ENCODE measurements around the gene PPM1N.

GRCh38 chr19:45518469-45518826 is 20.2 kb downstream of the PPM1N start:
- no peak for TF ChIP-seq CTCF (IDR thresholded peaks at IDR 0.05)
- TF ChIP-seq POLR2A (IDR thresholded peaks at IDR 0.05) = no peak

Measured in testis (tissue), 2 donors.